GM12878 (cell line): ENCODE data around the gene FAM13C. TPM values are rescaled to one million over a fixed set of nuclear protein-coding genes. Genes with fewer than 3 reads are reported as not detected.

Experiments
- ATAC-seq: fragments of 200-7000 bp; cut with Tn5 transposase; 3 replicates; pipeline ENCODE4 v1.9.1; 2020; ENCODE audit warnings: mild to moderate bottlenecking, moderate library complexity
- BruUV-seq: library from RNA; stranded (reverse); fragments of 400-500 nt; replicated peaks from 2 replicates; lab custom pipeline; 2021; lab: Mats Ljungman, UMichigan
- CTCF ChIA-PET: fragments of 300-600 bp; sonication (Branson Sonifier 250); formaldehyde crosslinking; extraction: SDS; loops from one replicate; lab custom pipeline; 2021; ENCODE audit warnings: inconsistent platforms; lab: Yijun Ruan, JAX
- POLR2A ChIA-PET: fragments of 350-600 bp; formaldehyde crosslinking; extraction: SDS; loops from one replicate; lab custom pipeline; 2021; ENCODE audit warnings: inconsistent platforms; lab: Charles Lee
- RAD21 ChIA-PET: fragments of 300-600 bp; sonication (Branson Sonifier 250); formaldehyde crosslinking; loops from one replicate; lab custom pipeline; 2023; ENCODE audit warnings: antibody characterized with exemption; ENCODE audit not compliant: unreplicated experiment; lab: Charles Lee
- SMC1A ChIA-PET: fragments of 300-600 bp; sonication (Branson Sonifier 250); formaldehyde crosslinking; loops from one replicate; lab custom pipeline; 2023; ENCODE audit not compliant: unreplicated experiment, uncharacterized antibody; lab: Charles Lee
- DNase-seq: peaks from one replicate; pipeline ENCODE4 v3.0.0-alpha.2; 2011; ENCODE audit warnings: low read depth, low spot score
- FAIRE-seq: peaks from 3 replicates; lab custom pipeline; 2011; peaks lifted over from hg19 to GRCh38; lab: Jason Lieb, UNC
- H2AFZ ChIP-seq: 2 replicates; pipeline ENCODE4 v1.6.0; 2011; ENCODE audit warnings: low read depth, low read length, control low read depth; ENCODE audit not compliant: control insufficient read depth
- H3K27ac ChIP-seq: 2 replicates; pipeline ENCODE4 v1.5.1; 2011; ENCODE audit warnings: control low read depth; ENCODE audit not compliant: control insufficient read depth, insufficient read depth
- H3K27me3 ChIP-seq, 2 experiments: replicated peaks in 1 of 2; 2 replicates each; pipeline versions ENCODE4 v1.6.0 to v1.6.1; 2011; ENCODE audit warnings: low read length in 1 of 2; ENCODE audit not compliant: control insufficient read depth in 2 of 2, insufficient read depth in 2 of 2
- H3K36me3 ChIP-seq, 2 experiments: 2 replicates each; pipeline ENCODE4 v1.5.1; 2011; ENCODE audit warnings: low read length in 1 of 2; ENCODE audit not compliant: control insufficient read depth in 2 of 2, insufficient read depth in 2 of 2
- H3K4me1 ChIP-seq: 2 replicates; pipeline ENCODE4 v1.6.1; 2011; ENCODE audit warnings: mild to moderate bottlenecking, low read length, moderate library complexity, mixed read lengths; ENCODE audit not compliant: control insufficient read depth, insufficient read depth
- H3K4me2 ChIP-seq: 2 replicates; pipeline ENCODE4 v1.6.0; 2011; ENCODE audit warnings: control low read depth; ENCODE audit not compliant: control insufficient read depth, insufficient read depth
- H3K4me3 ChIP-seq: fragments of 200-600 bp; sonication (generic); 2 replicates; pipeline ENCODE4 v1.5.1; 2016
- H3K79me2 ChIP-seq: 2 replicates; pipeline ENCODE4 v1.6.0; 2011; ENCODE audit warnings: low read length; ENCODE audit not compliant: control insufficient read depth, insufficient read depth
- H3K9ac ChIP-seq: 2 replicates; pipeline ENCODE4 v1.8.0; 2011; ENCODE audit warnings: low read length, control low read depth, mixed read lengths; ENCODE audit not compliant: control insufficient read depth, insufficient read depth
- H3K9me3 ChIP-seq: replicated peaks from 3 replicates; pipeline ENCODE4 v1.5.1; 2011; ENCODE audit warnings: mild to moderate bottlenecking, low read length; ENCODE audit not compliant: control insufficient read depth, insufficient read depth
- H4K20me1 ChIP-seq: 2 replicates; pipeline ENCODE4 v1.6.0; 2011; ENCODE audit not compliant: control insufficient read depth, insufficient read depth
- CHD2 ChIP-seq: IDR thresholded peaks from 2 replicates; pipeline ENCODE4 v1.6.1; 2011; ENCODE audit warnings: low read depth, low read length, improper control_type of control experiment, borderline replicate concordance
- CTCF ChIP-seq, 3 experiments: IDR thresholded peaks in 2 of 3; conservative IDR thresholded peaks in 1 of 3; 2 replicates each; pipeline ENCODE4 v1.5.1; 2011; ENCODE audit warnings: low read depth in 3 of 3, low read length in 3 of 3, mild to moderate bottlenecking in 3 of 3, control low read depth in 2 of 3, moderate library complexity in 2 of 3, inconsistent platforms in 1 of 3, mixed read lengths in 1 of 3; ENCODE audit not compliant: control insufficient read depth in 2 of 3, insufficient read depth in 1 of 3; ENCODE audit errors: extremely low read depth in 1 of 3
- IRF3 ChIP-seq: fragments of 450-650 bp; IDR thresholded peaks from 2 replicates; pipeline ENCODE4 v1.6.1; 2014; ENCODE audit warnings: mild to moderate bottlenecking
- NFYA ChIP-seq: IDR thresholded peaks from 2 replicates; pipeline ENCODE4 v1.6.1; 2011; ENCODE audit warnings: low read depth, mild to moderate bottlenecking, low read length, improper control_type of control experiment, borderline replicate concordance
- NR2C1 ChIP-seq: fragments of 450-650 bp; IDR thresholded peaks from 2 replicates; pipeline ENCODE4 v1.6.1; 2017; ENCODE audit warnings: antibody characterized with exemption, mild to moderate bottlenecking, moderate library complexity
- NR2C2 ChIP-seq: IDR thresholded peaks from 2 replicates; pipeline ENCODE4 v1.6.1; 2011; ENCODE audit warnings: borderline replicate concordance, low read depth; ENCODE audit not compliant: control insufficient read depth, insufficient read length
- SMARCA5 ChIP-seq: fragments of 450-650 bp; IDR thresholded peaks from 2 replicates; pipeline ENCODE4 v1.6.1; 2017; ENCODE audit warnings: mild to moderate bottlenecking
- STAT3 ChIP-seq: IDR thresholded peaks from 2 replicates; pipeline ENCODE4 v1.6.1; 2011; ENCODE audit warnings: low read depth, low read length, improper control_type of control experiment
- SUPT20H ChIP-seq: IDR thresholded peaks from 2 replicates; pipeline ENCODE4 v1.6.1; 2011; ENCODE audit warnings: low read depth, mild to moderate bottlenecking, low read length, moderate library complexity, borderline replicate concordance; ENCODE audit not compliant: control insufficient read depth
- SUZ12 ChIP-seq: fragments of 200-600 bp; sonication (generic); IDR thresholded peaks from one replicate; pipeline ENCODE4 v1.6.1; 2018; ENCODE audit warnings: antibody characterized with exemption, mild to moderate bottlenecking; ENCODE audit not compliant: unreplicated experiment
- TAF1 ChIP-seq: IDR thresholded peaks from 2 replicates; pipeline ENCODE4 v1.6.1; 2011; ENCODE audit warnings: mild to moderate bottlenecking, low read depth, low read length, borderline replicate concordance
- ZNF24 ChIP-seq: fragments of 450-650 bp; IDR thresholded peaks from 2 replicates; pipeline ENCODE4 v1.6.1; 2017; ENCODE audit warnings: antibody characterized with exemption, mild to moderate bottlenecking
- ZNF274 ChIP-seq: IDR thresholded peaks from one replicate; pipeline ENCODE4 v1.8.0; 2011; ENCODE audit not compliant: insufficient read length, insufficient read depth
- ZNF592 ChIP-seq: fragments of 450-650 bp; IDR thresholded peaks from 2 replicates; pipeline ENCODE4 v1.6.1; 2017; ENCODE audit warnings: mild to moderate bottlenecking, moderate library complexity
- ZNF622 ChIP-seq: fragments of 450-650 bp; IDR thresholded peaks from 2 replicates; pipeline ENCODE4 v1.6.1; 2017; ENCODE audit warnings: mild to moderate bottlenecking, inconsistent platforms
- ZSCAN29 ChIP-seq: fragments of 450-650 bp; IDR thresholded peaks from 2 replicates; pipeline ENCODE4 v1.6.1; 2017; ENCODE audit warnings: mild to moderate bottlenecking, moderate library complexity
- WGBS: methylation state at CpG from one replicate; pipeline ENCODE4 v1.1.6; 2016; ENCODE audit warnings: low lambda C conversion rate; ENCODE audit not compliant: insufficient replicate concordance, insufficient coverage; ENCODE audit errors: missing lambda C conversion rate; 5-methylcytosine and 5-hydroxymethylcytosine counted together
- in situ Hi-C: fragments of 300-500 bp; cut with MboI; formaldehyde crosslinking; loops from 9 replicates; pipeline ENCODE4 v1.14.3; 2018; ENCODE audit warnings: mixed read lengths
- intact Hi-C: fragments of 100-400 bp; cut with micrococcal nuclease; formaldehyde crosslinking; loops from one replicate; pipeline ENCODE4 v1.14.2; 2022; ENCODE audit not compliant: unreplicated experiment
- polyA plus RNA-seq, 11 experiments: library from polyadenylated mRNA; depleted of rRNA in 4 of 11; unstranded in 6 of 11; stranded (reverse) in 5 of 11; fragments of >200 nt; fragmentation: Nextera tagmentation in 4 of 11; fragmentation: Illumina TruSeq in 1 of 11; extraction: Ambion mirVana in 4 of 11; extraction: Trizol in 1 of 11; gene quantifications; 1 replicate in 1 of 11; 2 replicates in 10 of 11; pipeline versions ENCODE4 v1.2.1 to v1.2.3, GENCODE V29; 2011 to 2016; ENCODE audit warnings: inconsistent platforms in 2 of 11, missing spikeins in 2 of 11, low read depth in 1 of 11
- total RNA-seq, 4 experiments: library from RNA; depleted of rRNA in 3 of 4; stranded (reverse); fragments of >200 nt in 3 of 4; fragmentation: Illumina TruSeq in 1 of 4; extraction: Trizol in 1 of 4; gene quantifications; 2 replicates each; pipeline versions ENCODE4 v1.2.1 to v1.2.3, GENCODE V29; 2013 to 2021

FAM13C gene
- total and polyA plus RNA-seq, 10 of the 15 experiments (the other 5 are each of a cell fraction or from before 2014, with no cell fraction given): 0.04 to 0.31 (median 0.13) TPM; not detected in 5

GRCh38 chr10:59302381-59302780 is 60.0 kb downstream of the FAM13C start (continued):
- TF ChIP-seq SMARCA5 (no peak), ZNF274 (no peak)

- FAIRE-seq: no peak
- no peaks in the 10 kb centered on the region for H3K4me1 ChIP-seq
- H2AFZ ChIP-seq: no peak overlapping the region
- no peaks in the 10 kb centered on the region for H3K27me3 ChIP-seq
- intact Hi-C loops: no loop called here
- in situ Hi-C loops: no loop called here
- no peaks in the 10 kb centered on the region for H3K9me3 ChIP-seq
- ChIA-PET SMC1A (interaction anchor here (1.0 to 2.3 kb wide), 4 partner anchors 11 to 256 kb away, joined by 3 to 11 read pairs (median 3); no protein-coding TSS in a partner anchor), CTCF (interaction anchor here (1.3 to 4.8 kb wide), 2 partner anchors 11 to 23 kb away, joined by 3 to 17 read pairs; no protein-coding TSS in a partner anchor), POLR2A (no interaction called here), RAD21 (no interaction called here)
- no peak overlapping the region for H3K9ac ChIP-seq
- no peaks in the 10 kb centered on the region for H4K20me1 ChIP-seq
- H3K36me3 ChIP-seq: no peaks in the 10 kb centered on the region
- no peak overlapping the region for H3K27ac ChIP-seq
- no peak overlapping the region for H3K4me2 ChIP-seq
- H3K79me2 ChIP-seq: no peaks in the 10 kb centered on the region
- BruUV-seq: no TSS peak
- no peak for DNase-seq
- 25% methylated on average over 6 of the region's 6 CpGs for WGBS
- ATAC-seq: no peak
- H3K4me3 ChIP-seq: no peak overlapping the region
- TF ChIP-seq ZNF24: no peak
- no peak for TF ChIP-seq STAT3
- TF ChIP-seq SUPT20H: no peak
- no peak for TF ChIP-seq IRF3
- no peak for TF ChIP-seq NR2C2
- no peak for TF ChIP-seq CHD2
- TF ChIP-seq ZNF592: no peak
- no peak for TF ChIP-seq SUZ12
- TF ChIP-seq ZSCAN29: no peak
- TF ChIP-seq NR2C1: no peak
- TF ChIP-seq ZNF622: no peak
- no peak for TF ChIP-seq NFYA
- TF ChIP-seq TAF1: no peak
- TF ChIP-seq CTCF (IDR thresholded peaks at IDR 0.05 in 2 of 3, conservative IDR thresholded peaks at IDR 0.05 in 1 of 3; ENCODE audit: control insufficient read depth in 2 of 3, extremely low read depth in 1 of 3, insufficient read depth in 1 of 3, low read depth in 3 of 3, low read length in 3 of 3): no peak
Measured at GRCh38 chr10:59301067-59301754, 61.1 kb downstream of the FAM13C start.
